Measurements from ENCODE around the gene BECN2.

The BECN2 gene

DNA sequence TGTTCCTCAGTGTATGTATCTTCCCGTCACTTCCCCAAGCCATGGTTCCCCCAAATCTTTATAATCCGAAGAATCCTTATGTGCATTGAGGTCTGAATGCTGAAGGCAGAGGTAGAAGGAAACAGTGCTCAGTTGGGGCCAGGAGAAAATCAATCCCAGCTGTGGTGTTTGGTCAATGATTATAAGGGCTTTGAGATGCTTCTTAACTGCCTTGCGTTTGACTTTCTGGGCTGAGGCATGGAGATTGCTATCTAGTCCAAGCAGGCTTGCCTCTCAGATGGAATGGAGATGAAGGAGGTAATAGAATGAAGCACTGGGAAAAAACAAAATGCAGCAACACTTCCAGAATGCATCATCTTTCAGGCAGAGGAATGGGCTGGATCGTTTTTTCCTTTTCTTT, 44.9 kb downstream of the BECN2 start:
- H3K4me3 ChIP-seq (replicated peaks; ENCODE audit: low read depth, low read length) = no peak overlapping the region
- no peak for DNase-seq (ENCODE audit: extremely low read depth, low read depth)
- TF ChIP-seq, protein P1, sequence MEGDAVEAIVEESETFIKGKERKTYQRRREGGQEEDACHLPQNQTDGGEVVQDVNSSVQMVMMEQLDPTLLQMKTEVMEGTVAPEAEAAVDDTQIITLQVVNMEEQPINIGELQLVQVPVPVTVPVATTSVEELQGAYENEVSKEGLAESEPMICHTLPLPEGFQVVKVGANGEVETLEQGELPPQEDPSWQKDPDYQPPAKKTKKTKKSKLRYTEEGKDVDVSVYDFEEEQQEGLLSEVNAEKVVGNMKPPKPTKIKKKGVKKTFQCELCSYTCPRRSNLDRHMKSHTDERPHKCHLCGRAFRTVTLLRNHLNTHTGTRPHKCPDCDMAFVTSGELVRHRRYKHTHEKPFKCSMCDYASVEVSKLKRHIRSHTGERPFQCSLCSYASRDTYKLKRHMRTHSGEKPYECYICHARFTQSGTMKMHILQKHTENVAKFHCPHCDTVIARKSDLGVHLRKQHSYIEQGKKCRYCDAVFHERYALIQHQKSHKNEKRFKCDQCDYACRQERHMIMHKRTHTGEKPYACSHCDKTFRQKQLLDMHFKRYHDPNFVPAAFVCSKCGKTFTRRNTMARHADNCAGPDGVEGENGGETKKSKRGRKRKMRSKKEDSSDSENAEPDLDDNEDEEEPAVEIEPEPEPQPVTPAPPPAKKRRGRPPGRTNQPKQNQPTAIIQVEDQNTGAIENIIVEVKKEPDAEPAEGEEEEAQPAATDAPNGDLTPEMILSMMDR (IDR thresholded peaks at IDR 0.05; ENCODE audit: low read depth, low read length, missing control alignments) = no peak

DNA sequence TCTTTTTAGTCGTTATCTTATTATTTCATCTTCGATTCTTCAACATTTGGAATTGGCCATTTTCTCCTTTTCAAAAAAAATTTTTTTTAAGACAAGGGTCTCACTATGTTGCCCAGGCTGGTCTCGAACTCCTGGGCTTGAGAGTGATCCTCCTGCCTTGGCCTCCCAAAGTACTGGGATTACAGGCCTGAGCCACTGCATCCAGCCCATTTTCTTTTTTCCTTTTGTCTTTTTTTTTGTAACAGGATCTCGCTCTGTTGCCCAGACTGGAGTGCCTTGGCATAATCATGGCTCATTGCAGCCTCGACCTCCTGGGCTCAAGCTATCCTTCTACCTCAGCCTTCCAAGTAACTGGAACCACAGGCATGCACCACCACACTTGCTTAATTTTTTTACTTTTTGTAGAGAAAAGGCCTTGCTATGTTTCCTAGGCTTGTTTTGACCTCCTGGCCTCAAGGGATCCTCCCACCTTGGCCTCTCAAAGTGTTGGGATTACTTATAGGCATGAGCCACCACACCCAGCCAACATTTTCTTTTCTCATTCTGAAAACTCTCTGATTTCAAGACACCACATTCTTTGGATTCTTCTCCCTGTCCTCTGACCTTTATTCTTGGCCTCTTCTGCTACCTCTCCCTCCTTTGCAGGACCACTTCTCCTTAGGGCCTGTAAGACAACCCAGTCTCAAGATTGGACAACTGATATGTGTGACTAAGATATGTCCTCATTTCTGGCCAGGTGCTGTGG, 47.4 kb downstream of the BECN2 start:
- DNase-seq (ENCODE audit: extremely low read depth, low read depth) = no peak
- TF ChIP-seq, protein P1 (IDR thresholded peaks at IDR 0.05; ENCODE audit: low read depth, low read length, missing control alignments) = no peak
- H3K4me3 ChIP-seq (replicated peaks; ENCODE audit: low read depth, low read length) = no peak overlapping the region

DNA sequence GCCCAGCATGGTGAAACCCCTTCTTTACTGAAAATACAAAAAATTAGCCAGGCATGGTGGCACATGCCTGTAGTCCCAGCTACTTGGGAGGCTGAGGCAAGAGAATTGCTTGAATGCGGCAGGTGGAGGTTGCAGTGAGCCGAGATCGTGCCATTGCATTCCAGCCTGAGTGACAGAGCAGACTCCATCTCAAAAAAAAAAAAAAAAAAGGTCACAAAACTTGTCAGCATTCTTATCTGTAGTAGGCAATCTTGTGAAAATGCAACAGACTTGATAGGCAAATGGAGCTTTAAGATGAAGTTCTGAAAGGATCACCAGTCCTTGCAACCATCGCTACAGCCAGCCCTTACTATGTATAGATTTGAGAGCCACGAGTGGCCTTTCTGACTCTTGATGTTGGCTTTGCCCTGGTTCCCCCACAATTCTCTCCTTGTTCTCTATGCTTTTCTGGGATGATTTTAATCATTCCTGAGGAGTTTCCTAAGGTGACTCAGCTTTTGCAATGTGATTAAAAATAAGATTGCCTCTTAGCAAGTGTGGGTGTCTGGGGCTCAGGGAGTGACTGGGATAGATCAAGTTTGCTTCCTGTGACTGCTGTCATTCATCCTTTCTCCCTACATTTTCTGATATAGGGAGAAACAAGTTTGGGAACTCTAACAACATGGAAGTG, 48.4 kb downstream of the BECN2 start:
- TF ChIP-seq, protein P1 (IDR thresholded peaks at IDR 0.05; ENCODE audit: low read depth, low read length, missing control alignments) = no peak
- no peak overlapping the region for H3K4me3 ChIP-seq (replicated peaks; ENCODE audit: low read depth, low read length)
- DNase-seq (ENCODE audit: extremely low read depth, low read depth) = no peak

DNA sequence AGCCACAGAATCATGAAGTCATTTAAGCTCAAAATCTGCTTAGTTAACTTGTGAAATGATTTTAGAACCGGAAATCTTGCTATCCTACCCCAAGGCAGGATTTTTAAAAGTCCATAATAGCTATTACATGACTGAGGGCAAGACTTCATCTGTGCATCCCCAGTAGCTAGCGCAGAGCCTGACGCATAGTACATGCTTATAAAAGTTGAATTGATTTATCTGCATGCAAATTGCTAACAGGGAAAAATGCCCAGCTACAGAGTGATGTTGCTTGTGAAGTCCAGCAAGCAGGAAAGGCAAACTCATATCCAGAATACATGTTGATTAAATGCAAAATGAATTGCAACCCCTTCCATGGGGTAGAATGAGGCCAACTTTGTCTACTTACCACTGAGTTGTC, 49.4 kb downstream of the BECN2 start:
- TF ChIP-seq, protein P1 (IDR thresholded peaks at IDR 0.05; ENCODE audit: low read depth, low read length, missing control alignments) = no peak
- H3K4me3 ChIP-seq (replicated peaks; ENCODE audit: low read depth, low read length) = no peak overlapping the region

More for the DNA sequence above, 49.4 kb downstream of the BECN2 start:
- no peak for DNase-seq (ENCODE audit: extremely low read depth, low read depth)

All from HFF-Myc (cell line).